ENCODE results near the gene GNGT1. TPM values are rescaled to one million over a fixed set of nuclear protein-coding genes. Genes with fewer than 3 reads are reported as not detected.

Gene GNGT1
- total RNA-seq, 1 donor from 2014 or later = 0.65 TPM

DNA sequence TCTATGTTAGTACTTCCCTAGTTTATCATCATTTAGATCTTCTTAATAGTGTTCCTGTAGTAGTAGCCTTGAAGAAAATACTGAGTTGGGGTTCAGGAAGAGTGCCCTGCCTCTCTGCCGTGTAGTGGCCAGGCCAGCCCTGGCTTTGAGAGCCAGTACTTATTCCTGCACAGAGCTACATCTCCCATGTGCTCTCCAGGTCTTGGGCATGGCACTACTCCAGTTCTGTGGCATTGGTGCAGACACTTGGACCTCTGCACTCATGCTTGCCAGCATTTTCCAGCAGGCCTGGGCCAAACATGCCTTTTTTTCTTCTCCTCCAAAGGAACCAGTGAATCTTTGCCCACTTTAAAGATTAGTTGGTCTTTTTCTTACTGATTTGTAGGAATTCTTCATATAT, 20.4 kb downstream of the GNGT1 start:
- no peak for DNase-seq (ENCODE audit: low read depth, low spot score)
- H3K4me1 Mint-ChIP-seq = peaks cover 17% of the 10 kb centered on the region
- H3K36me3 Mint-ChIP-seq (ENCODE audit: low read depth) = peaks cover 5% of the 10 kb centered on the region
- TF ChIP-seq, protein P1, sequence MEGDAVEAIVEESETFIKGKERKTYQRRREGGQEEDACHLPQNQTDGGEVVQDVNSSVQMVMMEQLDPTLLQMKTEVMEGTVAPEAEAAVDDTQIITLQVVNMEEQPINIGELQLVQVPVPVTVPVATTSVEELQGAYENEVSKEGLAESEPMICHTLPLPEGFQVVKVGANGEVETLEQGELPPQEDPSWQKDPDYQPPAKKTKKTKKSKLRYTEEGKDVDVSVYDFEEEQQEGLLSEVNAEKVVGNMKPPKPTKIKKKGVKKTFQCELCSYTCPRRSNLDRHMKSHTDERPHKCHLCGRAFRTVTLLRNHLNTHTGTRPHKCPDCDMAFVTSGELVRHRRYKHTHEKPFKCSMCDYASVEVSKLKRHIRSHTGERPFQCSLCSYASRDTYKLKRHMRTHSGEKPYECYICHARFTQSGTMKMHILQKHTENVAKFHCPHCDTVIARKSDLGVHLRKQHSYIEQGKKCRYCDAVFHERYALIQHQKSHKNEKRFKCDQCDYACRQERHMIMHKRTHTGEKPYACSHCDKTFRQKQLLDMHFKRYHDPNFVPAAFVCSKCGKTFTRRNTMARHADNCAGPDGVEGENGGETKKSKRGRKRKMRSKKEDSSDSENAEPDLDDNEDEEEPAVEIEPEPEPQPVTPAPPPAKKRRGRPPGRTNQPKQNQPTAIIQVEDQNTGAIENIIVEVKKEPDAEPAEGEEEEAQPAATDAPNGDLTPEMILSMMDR (conservative IDR thresholded peaks at IDR 0.05) = no peak
- H3K9me3 Mint-ChIP-seq = no peaks in the 10 kb centered on the region
- H3K4me3 Mint-ChIP-seq = no peak overlapping the region
- no peaks in the 10 kb centered on the region for H3K27me3 Mint-ChIP-seq (ENCODE audit: low read depth)
- H3K27ac Mint-ChIP-seq (ENCODE audit: unreplicated experiment) = no peak overlapping the region

DNA sequence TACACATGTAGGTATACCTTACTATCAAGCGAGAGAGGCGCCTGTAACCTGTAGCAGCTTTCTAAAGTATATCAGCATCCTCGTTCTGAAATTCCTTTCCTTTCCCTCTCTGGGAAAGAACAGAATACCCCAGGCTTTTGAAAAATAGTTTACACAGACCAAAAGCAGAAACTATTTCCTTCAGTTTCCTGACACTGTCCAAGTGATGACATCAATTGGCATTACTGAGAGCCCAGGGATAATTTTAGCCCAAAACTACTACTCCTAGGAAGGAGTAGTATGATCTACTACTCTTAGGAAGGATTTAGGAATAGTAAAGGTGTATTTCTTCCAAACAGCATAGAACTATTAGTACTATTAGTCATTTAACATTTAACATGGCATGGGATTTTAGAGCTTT, 21.2 kb downstream of the GNGT1 start:
- DNase-seq (ENCODE audit: low read depth, low spot score) = no peak
- H3K36me3 Mint-ChIP-seq (ENCODE audit: low read depth) = peaks cover 5% of the 10 kb centered on the region
- no peaks in the 10 kb centered on the region for H3K27me3 Mint-ChIP-seq (ENCODE audit: low read depth)
- no peaks in the 10 kb centered on the region for H3K9me3 Mint-ChIP-seq
- no peak overlapping the region for H3K4me3 Mint-ChIP-seq
- no peak overlapping the region for H3K27ac Mint-ChIP-seq (ENCODE audit: unreplicated experiment)
- peaks cover 17% of the 10 kb centered on the region for H3K4me1 Mint-ChIP-seq
- TF ChIP-seq, protein P1 (conservative IDR thresholded peaks at IDR 0.05) = no peak

DNA sequence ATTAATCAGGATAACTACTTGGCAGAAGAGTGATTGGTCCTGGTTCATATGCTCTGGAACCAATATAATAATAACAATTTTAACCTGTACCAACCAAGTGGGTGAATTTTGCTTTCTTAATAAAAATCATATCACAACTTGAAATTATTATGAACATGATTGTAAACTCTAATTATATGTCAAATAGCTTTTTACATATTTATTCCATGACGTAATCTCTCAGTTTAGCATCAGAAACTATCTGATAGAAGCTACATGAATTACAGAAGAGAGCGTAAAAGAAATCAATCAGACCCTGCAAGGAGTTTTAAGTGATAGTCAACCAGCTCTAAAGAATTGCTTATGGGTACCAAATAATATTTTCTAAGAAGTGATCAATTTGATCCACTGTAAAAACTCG, 25.3 kb downstream of the GNGT1 start:
- Mint-ChIP-seq H3K27me3 (ENCODE audit: low read depth) (no peaks in the 10 kb centered on the region), H3K36me3 (ENCODE audit: low read depth) (peaks cover 5% of the 10 kb centered on the region), H3K9me3 (no peaks in the 10 kb centered on the region), H3K27ac (ENCODE audit: unreplicated experiment) (no peak overlapping the region), H3K4me3 (no peak overlapping the region), H3K4me1 (no peaks in the 10 kb centered on the region)
- no peak for DNase-seq (ENCODE audit: low read depth, low spot score)
- TF ChIP-seq, protein P1 (conservative IDR thresholded peaks at IDR 0.05) = no peak

DNA sequence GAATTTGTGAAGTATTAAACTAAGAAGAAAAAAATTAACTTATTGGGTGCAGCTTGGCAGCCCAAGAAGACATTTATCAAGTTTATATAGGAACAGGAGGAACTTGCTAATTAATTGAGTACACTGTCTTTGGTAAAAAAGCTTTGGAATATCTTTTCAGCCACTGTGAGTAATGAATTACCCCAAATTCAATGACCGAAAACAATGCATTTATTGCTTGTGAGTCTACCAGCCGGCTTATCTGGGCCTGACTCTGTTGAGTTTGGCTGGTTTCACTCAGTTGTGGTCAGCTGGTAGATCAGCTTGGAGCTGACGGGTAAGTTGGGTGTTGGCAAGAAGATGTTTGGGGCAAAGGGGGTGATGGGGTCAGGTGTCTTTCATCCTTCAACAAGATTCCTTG, 26.8 kb downstream of the GNGT1 start:
- no peak for DNase-seq (ENCODE audit: low read depth, low spot score)
- Mint-ChIP-seq H3K4me1 (no peaks in the 10 kb centered on the region), H3K27me3 (ENCODE audit: low read depth) (no peaks in the 10 kb centered on the region), H3K9me3 (peaks cover 4% of the 10 kb centered on the region), H3K27ac (ENCODE audit: unreplicated experiment) (no peak overlapping the region), H3K4me3 (no peak overlapping the region), H3K36me3 (ENCODE audit: low read depth) (no peaks in the 10 kb centered on the region)
- TF ChIP-seq, protein P1 (conservative IDR thresholded peaks at IDR 0.05) = no peak

DNA sequence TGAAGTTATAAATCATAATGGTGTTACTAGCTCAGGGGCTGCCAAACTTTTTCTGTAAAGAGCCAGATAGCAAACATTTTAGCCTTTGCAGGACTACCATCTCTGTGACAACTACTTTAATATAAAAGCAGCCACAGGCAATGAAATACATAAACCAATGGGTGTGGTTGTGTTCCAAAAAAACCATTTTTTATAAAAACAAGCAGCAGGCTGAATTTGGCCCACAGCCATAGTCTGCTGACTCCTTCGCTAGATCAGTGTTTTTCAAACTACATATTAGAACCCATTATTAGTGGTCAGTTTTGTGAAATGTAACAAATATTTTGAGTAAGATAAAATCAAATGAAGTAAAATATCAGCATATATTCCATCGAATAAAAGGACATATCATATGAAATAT, 28.7 kb downstream of the GNGT1 start:
- TF ChIP-seq, protein P1 (conservative IDR thresholded peaks at IDR 0.05) = no peak
- Mint-ChIP-seq H3K9me3 (peaks cover 4% of the 10 kb centered on the region), H3K4me1 (no peaks in the 10 kb centered on the region), H3K27ac (ENCODE audit: unreplicated experiment) (no peak overlapping the region), H3K27me3 (ENCODE audit: low read depth) (no peaks in the 10 kb centered on the region), H3K36me3 (ENCODE audit: low read depth) (no peaks in the 10 kb centered on the region), H3K4me3 (no peak overlapping the region)
- no peak for DNase-seq (ENCODE audit: low read depth, low spot score)

DNA sequence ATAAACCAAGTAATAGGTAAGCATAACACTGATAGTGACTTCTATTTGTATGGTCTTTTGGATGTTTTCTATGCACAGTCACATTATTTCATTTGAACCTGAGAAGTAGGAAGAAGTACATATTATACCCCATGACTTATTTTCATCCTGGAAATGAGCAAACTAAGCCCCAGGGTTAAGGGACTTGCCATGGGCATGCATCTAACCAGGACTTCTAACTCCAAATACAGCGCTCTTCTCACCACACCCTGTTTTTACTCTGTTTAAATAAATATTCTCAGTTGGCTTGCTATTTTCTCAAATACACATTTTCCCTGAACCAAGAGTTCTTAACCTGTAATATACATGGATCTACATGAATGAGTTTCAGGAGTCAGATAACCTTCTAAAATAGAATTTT, 31.5 kb downstream of the GNGT1 start:
- TF ChIP-seq, protein P1 (conservative IDR thresholded peaks at IDR 0.05) = no peak
- no peak overlapping the region for H3K4me3 Mint-ChIP-seq
- no peaks in the 10 kb centered on the region for H3K36me3 Mint-ChIP-seq (ENCODE audit: low read depth)
- H3K27me3 Mint-ChIP-seq (ENCODE audit: low read depth) = no peaks in the 10 kb centered on the region
- no peaks in the 10 kb centered on the region for H3K4me1 Mint-ChIP-seq
- H3K9me3 Mint-ChIP-seq = peaks cover 4% of the 10 kb centered on the region
- no peak for DNase-seq (ENCODE audit: low read depth, low spot score)
- no peak overlapping the region for H3K27ac Mint-ChIP-seq (ENCODE audit: unreplicated experiment)
